Right lobe of liver (tissue), 4 donors: ENCODE results near the gene FMO1.

Experiments
- CTCF ChIP-seq, 4 donors: fragments of 200-600 bp in 3 of 4; fragments of 450-650 bp in 1 of 4; IDR thresholded peaks; one replicate each; pipeline versions ENCODE4 v1.5.1 to v1.8.0; 2016 to 2022; ENCODE audit warnings: antibody characterized with exemption in 4 of 4, mild to moderate bottlenecking in 2 of 4
- POLR2A ChIP-seq: fragments of 450-650 bp; IDR thresholded peaks from one replicate; pipeline ENCODE4 v1.6.1; 2017; ENCODE audit warnings: antibody characterized with exemption, mild to moderate bottlenecking
- donor health status: DM: no; HTN: no; CAD: no.
- donor health status: DM: no; HTN: no; CAD: no.
- donor health status: DM: no; HTN: yes; CAD: no.

- TF ChIP-seq POLR2A (no peak), CTCF (IDR thresholded peaks at IDR 0.05) (no peak)
Measured at GRCh38 chr1:171251952-171252300, 3.6 kb downstream of the FMO1 start.
